Embryonic facial prominence (tissue), 1 donor: ENCODE data around the gene OR10H1.
"Not testable (repeated sequence)": the region's sequence is repeated elsewhere in the genome, so short reads cannot be mapped to it uniquely, and the experiment has no call there.

Experiments
- DNase-seq: peaks from one replicate; pipeline ENCODE4 v3.0.0-alpha.2; 2016; ENCODE audit errors: extremely low spot score

Gene OR10H1

DNA sequence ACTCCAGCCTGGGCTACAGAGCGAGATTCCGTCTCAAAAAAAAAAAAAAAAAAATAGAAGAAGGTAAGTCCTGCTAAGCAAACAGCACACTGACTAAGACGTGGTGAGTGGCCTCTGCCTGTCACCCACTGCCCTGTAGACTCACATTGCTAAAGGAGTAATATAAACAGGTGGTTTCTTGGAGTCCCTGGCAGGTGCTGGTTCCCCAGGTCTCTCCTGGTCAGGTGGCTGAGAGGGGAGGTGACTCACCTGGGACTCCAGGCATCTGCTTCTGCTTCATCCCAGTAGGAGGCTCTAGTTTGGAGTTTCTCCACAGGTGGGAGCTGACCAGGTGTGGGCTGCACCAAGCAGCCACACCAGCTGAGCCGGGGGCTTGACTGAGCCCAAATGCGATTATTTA, at the start of gene OR10H1:
TSS of gene OR10H1 (minus strand) at position 359 of the 400 bp plus-strand sequence. CDS start 7,627 bp downstream, outside the sequence.
- no peak for DNase-seq

DNA sequence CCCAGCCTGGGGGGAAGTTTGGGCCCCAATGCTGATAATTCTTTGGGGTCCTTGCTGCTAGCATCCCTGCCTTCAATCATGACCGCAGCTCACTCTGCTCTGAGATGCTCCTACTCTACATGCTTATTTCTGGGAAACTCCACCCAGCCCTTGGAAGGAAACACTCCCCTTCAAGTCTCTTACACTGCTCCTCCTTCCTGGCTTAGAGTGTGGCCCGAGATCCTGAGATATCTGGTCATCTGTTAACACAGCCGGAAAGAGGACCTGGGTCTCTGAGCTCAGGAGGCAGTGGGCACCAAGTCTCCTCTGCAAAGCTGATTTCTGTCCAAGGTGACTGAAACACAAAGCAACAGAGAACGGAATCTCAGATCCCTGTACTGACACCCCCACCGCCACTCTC, 49.4 kb upstream of the OR10H1 start:
- no peak for DNase-seq

DNA sequence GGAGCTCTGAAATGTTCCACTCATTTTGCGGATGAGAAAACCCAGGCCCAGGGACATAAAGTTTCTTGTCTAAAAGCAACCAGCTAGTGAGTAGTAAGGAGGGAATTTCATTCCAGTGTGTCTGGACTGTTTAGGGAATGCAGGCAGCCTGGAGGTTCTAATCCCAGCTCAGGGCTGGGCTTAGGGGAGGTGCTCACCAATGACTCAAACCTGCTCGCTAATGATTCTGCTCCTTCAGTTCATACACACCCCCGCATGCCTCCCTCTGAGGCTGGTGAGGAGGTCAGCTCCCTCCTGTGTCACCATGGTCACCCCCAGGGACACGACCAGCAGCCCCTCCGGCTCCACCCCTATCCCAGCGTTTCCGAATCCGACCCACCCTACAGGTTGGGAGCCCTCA, 47.8 kb upstream of the OR10H1 start:
- DNase-seq = no peak

DNA sequence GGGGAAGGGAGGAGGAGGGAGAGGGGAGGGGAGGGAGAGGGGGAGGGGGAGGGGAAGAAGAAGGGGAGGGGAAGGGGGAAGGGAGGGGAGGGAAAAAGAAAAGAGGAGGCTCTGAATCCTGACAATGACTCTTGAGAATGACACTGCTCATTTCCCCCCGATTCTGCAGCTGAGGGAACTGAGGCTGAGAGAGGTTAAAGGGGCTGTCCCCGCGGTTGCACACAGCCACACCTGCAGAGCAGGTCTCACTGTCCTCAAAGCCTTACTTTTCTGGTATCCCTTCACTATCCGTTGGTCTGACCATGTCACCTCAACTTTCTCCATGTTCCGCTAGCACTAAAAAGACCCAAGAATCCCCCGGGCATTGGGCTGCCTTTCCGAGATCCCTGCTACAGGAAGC, 47.0 kb upstream of the OR10H1 start:
- DNase-seq = no peak

GRCh38 chr19:15860522-15860921, 45.1 kb upstream of the OR10H1 start:
- DNase-seq = no peak

GRCh38 chr19:15859187-15859586, 43.7 kb upstream of the OR10H1 start:
- DNase-seq = no peak

DNA sequence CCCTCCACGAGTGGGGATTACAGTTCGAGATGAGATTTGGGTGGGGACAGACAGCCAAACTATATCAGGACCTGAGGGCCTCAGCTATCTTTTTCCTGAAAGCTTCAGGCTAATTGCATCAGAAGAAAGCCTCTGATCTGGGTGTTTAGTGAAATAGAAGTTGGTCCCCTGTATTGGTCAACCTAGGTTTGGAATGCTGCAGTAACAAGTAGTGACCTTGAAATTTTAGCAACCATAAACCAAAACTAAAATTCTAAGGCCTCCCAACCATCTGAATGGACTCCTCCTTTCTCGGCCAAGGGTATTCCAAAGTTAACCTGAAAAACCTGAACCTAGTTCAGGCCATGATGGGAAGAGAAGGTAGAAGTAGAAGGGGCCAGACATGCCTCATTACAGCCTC, 34.9 kb upstream of the OR10H1 start:
- DNase-seq = no peak

GRCh38 chr19:15846923-15847322, 31.5 kb upstream of the OR10H1 start:
- no peak for DNase-seq

GRCh38 chr19:15843894-15844222, 28.4 kb upstream of the OR10H1 start:
- not testable (repeated sequence) for DNase-seq

GRCh38 chr19:15843203-15843893, 27.9 kb upstream of the OR10H1 start:
- no peak for DNase-seq

DNA sequence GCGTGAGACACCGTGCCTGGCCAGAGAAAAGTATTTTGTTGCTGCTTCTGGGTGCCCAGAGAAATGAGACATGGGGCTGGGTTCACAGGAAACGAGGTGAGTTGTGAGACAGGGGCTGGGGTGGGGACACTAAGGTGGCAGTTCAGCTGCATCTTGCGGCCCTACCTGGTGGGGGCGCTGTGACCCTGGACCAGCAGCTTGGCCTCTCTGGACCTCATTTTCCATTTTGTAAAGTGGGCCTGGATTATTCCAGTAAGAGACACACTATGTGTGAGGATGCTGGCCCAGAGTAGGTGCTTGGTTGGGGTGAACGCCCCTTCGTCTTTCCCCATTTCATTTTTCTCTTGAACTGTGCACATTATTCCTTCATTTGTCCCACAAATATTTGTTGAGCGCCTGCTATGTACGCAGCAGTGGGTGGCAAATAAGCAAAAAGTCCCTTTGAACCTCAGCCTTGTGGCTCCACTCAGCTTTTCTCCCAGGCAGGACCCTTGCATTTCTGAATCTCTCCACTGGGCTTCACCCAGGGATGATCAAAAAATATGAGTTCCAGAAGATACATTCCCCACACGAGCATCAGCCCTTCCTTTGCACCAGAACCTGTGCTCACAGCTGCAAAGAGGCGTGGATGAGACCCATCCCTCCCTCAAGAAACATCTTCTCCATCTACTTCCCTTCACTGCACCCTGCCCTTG, 26.6 kb upstream of the OR10H1 start:
- DNase-seq = no peak

DNA sequence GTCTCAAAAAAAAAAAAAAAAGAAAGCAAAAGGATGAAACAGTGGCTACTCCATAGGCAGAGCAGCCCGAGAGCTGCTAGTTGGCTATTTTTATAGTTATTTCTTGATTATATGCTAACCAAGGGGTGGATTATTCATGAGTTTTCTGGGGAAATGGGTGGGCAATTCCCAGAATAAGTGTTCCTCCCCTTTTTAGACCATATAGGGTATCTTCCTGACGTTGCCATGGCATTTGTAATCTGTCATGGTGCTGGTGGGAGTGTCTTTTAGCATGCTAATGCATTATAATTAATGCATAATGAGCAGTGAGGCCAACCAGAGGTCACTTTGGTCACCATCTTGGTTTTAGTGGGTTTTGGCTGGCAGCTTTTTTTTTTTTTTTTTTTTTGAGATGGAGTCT, 25.4 kb upstream of the OR10H1 start:
- no peak for DNase-seq

DNA sequence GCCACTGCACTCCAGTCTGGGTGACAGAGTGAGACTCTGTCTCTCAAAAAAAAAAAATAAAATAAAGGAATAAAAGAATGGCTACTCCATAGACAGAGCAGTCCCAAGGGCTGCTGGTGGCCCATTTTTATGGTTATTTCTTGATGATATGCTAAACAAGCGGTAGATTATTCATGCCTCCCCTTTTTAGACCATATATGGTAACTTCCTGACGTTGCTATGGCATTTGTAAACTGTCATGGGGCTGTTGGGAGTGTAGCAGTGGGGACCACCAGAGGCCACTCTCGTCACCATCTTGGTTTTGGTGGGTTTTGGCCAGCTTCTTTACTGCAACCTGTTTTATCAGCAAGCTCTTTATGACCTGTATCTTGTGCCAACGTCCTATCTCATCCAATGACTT, 24.4 kb upstream of the OR10H1 start:
- not testable (repeated sequence) for DNase-seq

DNA sequence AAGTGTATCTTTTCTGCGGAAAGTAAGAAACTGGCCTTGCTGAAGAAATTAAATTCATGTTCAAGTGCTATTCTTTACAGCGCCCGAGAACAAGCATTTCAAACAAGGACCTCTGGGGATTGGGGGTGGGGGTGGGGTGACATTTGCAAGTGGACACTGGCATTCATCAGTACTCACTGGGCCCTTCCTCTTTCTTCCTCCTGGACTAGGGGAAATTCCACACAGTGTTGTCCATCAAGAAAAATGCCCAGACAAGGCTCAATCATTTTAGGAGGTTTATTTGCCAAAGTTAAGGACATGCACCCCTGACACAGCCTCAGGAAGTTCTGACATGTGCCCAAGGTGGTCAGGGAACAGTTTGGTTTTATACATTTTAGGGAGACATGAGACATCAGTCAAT, 22.9 kb upstream of the OR10H1 start:
- no peak for DNase-seq

DNA sequence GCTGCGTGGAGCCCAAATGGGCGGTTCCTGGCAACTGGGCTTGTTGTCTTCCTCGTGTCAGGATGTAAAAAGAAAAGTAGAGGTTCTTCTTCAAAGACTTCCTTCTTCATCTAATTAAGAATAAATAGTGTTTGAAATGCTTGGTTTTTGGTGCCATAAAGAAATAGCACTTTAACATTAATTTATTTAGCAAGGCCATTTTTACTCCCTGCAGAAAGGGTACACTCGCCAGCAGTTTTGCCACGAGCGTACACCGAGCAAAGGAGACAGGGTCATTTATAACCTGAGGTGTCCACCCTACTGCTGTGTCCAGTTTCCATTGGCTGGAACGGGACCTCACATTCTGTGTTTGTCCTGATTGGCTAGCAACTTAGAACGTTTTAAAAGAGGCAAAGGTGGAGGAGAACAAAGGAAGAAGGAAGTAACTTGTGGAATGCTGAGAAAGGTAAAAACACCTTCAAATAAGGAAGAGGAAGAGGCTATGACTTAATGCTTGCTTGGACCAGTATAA, 21.8 kb upstream of the OR10H1 start:
- DNase-seq = no peak

GRCh38 chr19:15836330-15837220, 21.1 kb upstream of the OR10H1 start:
- peak; percentile 96 for DNase-seq

GRCh38 chr19:15835565-15836329, 20.3 kb upstream of the OR10H1 start:
- DNase-seq = not testable (repeated sequence)

- DNase-seq = not testable (repeated sequence)
These were observed 18.8 kb upstream of the OR10H1 start for GRCh38 chr19:15834232-15834631.

DNA sequence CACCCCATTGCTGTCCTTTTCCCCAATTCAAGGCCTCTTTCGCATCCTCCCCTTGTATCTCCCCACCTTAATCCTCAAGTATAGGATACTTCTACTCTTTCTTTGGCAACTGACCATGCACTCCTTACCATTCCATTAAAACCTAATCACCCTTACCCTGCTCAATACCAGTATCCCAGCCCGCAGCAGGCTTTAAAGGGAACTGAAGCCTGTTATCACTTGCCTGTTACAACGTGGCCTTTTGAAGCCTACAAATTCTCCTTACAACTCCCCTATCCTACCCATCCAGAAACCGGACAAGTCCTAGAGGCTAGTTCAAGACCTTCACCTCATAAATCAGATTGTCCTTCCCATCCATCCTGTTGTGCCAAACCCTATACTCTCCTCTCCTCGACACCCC, 16.2 kb upstream of the OR10H1 start:
- no peak for DNase-seq

DNA sequence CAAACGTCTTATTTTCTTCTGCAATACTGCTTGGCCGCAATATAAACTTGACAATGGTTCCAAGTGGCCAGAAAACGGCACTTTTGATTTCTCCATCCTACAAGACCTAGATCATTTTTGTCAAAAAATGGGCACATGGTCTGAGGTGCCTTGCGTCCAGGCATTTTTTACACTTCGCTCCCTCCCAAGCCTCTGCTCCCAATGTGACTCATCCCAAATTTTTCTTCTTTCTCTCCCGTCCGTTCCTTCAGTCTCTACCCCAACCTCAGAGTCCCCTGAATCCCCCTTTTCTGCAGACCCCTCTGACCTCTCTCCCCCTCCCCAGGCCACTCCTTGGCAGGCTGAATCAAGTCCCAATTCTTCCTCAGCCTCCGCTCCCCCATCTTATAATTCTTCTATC, 14.3 kb upstream of the OR10H1 start:
- DNase-seq = no peak

- no peak for DNase-seq
These were observed 13.8 kb upstream of the OR10H1 start for GRCh38 chr19:15829306-15829698.
